ENCODE data around the gene RNLS.
"Not testable (repeated sequence)": the region's sequence is repeated elsewhere in the genome, so short reads cannot be mapped to it uniquely, and the experiment has no call there.

RNLS gene

DNA sequence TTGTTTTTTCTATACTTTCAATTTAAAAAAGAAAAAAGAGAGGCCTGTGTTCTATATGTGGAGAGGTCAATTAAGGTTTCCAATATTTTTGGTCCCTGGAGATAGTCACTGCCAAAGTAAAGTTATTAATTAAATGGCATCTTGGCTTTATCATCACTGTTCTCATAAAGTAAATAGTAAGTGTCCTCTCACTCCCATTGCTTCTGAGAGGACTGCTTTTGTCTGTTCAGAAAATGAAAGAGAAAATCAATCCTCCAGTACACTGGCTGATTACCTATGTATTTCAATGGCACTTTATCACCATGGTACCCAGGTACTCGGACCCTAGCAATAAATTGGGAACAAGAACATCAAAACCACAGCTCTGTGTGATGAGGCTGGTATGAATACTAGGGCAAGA lies 94.0 kb downstream of the RNLS start:
- TF ChIP-seq CTCF (IDR thresholded peaks at IDR 0.05; ENCODE audit: borderline replicate concordance, insufficient read depth, low read depth, low read length): no peak
- H3K4me3 ChIP-seq (ENCODE audit: low read depth, low read length): no peak overlapping the region

GRCh38 chr10:88486816-88487215 lies 96.3 kb downstream of the RNLS start:
- H3K4me3 ChIP-seq (ENCODE audit: low read depth, low read length): not testable (repeated sequence)

GRCh38 chr10:88482220-88482619 lies 100.9 kb downstream of the RNLS start:
- no peak overlapping the region for H3K4me3 ChIP-seq (ENCODE audit: low read depth, low read length)
- TF ChIP-seq CTCF (IDR thresholded peaks at IDR 0.05; ENCODE audit: borderline replicate concordance, insufficient read depth, low read depth, low read length): no peak

DNA sequence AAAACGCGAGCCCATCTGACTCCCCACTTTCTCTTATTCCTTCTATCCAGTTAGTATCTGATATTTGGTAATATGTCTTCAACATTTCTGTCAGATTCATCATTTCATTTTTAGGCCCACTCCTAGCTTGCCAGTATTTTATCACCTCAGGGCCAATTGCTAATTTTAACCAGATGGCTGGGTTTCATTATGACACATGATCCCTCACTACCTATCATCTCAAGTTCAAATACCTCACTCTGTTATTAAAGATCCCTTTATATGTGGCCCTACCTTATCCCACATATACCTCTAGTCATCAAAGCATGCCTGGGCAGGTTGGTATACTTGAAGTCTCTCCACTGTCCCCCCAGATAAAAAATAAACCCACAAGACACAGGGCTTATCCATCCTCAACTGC lies 104.9 kb downstream of the RNLS start:
- H3K4me3 ChIP-seq (ENCODE audit: low read depth, low read length): no peak overlapping the region
- no peak for TF ChIP-seq CTCF (IDR thresholded peaks at IDR 0.05; ENCODE audit: borderline replicate concordance, insufficient read depth, low read depth, low read length)

DNA sequence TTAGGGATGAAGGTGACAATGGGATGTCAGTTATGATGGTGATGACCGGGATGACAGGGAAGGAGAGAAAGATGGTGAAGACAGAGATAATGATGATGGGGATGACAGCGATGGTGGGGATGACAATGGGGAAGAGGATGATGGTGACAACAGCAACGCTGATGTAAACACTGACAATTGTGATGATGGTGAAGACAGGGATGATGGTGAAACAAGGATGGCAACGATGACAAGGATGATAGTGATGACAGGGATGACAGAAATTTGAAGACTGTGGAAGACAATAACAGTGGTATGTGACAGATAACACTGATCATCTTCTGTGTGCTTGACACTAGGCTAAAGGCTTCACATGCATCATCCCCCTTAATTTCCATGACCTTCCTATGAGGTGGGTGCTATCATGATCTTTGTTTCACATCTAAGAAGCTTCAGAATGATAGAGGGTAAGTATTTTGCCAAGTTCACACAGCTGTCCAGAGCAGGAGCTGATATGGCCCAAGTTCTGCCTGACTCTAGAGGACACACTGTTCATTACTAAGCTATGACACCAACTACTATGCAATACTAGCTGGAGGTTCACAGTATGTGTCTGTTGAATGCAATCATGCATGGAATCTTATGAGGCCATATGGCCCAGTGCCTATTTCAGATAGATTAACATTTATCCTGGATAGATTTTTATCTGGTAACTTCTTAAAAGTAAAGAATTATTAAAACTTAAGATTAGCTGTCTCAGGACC lies 105.6 kb downstream of the RNLS start:
- no peak overlapping the region for H3K4me3 ChIP-seq (ENCODE audit: low read depth, low read length)
- no peak for TF ChIP-seq CTCF (IDR thresholded peaks at IDR 0.05; ENCODE audit: borderline replicate concordance, insufficient read depth, low read depth, low read length)

- no peak overlapping the region for H3K4me3 ChIP-seq (ENCODE audit: low read depth, low read length)
- TF ChIP-seq CTCF (IDR thresholded peaks at IDR 0.05; ENCODE audit: borderline replicate concordance, insufficient read depth, low read depth, low read length): no peak
Observed at GRCh38 chr10:88474884-88475844, 108.0 kb downstream of the RNLS start.

GRCh38 chr10:88473989-88474883 lies 108.9 kb downstream of the RNLS start:
- H3K4me3 ChIP-seq (ENCODE audit: low read depth, low read length): no peak overlapping the region
- TF ChIP-seq CTCF (IDR thresholded peaks at IDR 0.05; ENCODE audit: borderline replicate concordance, insufficient read depth, low read depth, low read length): no peak
